ENCODE measurements around the gene PALD1. TPM values are rescaled to one million over a fixed set of nuclear protein-coding genes. Genes with fewer than 3 reads are reported as not detected.

The PALD1 gene
- polyA plus RNA-seq, 3 donors: 2.3 to 4.7 (median 3.8) TPM

GRCh38 chr10:70455213-70455630, 23.3 kb upstream of the PALD1 start:
- WGBS, 3 donors: 69 to 80% (median 74%) methylated on average over 6 of the region's 6 CpGs
- no peak overlapping the region for H3K27ac ChIP-seq (ENCODE audit: low read depth, low read length)

DNA sequence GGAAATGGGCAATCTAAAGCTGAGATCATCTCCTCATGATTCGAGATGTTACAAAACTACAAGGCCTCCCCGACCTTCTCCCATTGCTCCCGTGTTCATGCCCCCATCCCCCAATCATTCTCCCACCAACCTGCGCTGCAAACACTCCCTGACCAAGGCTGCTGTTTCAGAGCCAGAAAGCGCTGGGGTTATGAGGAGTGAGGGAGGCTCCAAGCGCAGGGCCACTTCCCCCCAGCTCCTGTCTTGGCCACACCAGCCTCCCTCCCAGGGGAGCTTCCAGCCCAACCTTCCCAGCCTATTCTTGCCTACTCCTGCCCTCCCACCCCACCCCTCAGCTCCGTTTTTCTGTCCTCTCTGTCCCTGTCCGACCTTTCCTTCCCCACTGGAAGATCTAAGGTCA, 22.4 kb upstream of the PALD1 start:
- no peak overlapping the region for H3K27ac ChIP-seq (ENCODE audit: low read depth, low read length)
- 61 to 70% (median 66%) methylated on average over 8 of the region's 8 CpGs for WGBS, 3 donors

DNA sequence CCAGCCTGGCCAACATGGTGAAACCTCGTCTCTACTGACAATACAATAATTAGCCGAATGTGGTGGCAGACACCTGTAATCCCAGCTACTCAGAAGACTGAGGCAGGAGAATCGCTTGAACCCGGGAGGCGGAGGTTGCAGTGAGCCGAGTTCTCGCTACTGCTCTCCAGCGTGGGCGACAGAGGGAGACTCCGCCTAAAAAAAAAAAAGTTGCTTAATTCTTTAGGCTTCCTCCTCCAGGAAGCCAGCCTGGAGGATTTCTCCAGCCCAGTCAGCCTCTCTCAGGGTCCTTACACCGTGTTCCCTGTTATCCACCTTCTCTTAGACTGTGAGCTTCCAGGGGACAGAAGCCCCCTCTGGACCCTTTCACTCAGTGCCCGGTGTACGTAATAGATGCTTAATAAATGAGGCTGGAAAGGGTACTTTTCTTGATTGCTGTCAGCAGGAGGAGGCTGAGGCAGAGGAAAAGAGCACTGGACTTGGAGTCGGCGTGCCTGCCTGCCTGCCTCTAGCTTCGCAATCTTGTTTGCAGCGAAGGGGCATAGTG, 20.7 kb upstream of the PALD1 start:
- H3K27ac ChIP-seq (ENCODE audit: low read depth, low read length): no peak overlapping the region
- WGBS, 3 donors: 48 to 57% (median 48%) methylated on average over 17 of the region's 17 CpGs

DNA sequence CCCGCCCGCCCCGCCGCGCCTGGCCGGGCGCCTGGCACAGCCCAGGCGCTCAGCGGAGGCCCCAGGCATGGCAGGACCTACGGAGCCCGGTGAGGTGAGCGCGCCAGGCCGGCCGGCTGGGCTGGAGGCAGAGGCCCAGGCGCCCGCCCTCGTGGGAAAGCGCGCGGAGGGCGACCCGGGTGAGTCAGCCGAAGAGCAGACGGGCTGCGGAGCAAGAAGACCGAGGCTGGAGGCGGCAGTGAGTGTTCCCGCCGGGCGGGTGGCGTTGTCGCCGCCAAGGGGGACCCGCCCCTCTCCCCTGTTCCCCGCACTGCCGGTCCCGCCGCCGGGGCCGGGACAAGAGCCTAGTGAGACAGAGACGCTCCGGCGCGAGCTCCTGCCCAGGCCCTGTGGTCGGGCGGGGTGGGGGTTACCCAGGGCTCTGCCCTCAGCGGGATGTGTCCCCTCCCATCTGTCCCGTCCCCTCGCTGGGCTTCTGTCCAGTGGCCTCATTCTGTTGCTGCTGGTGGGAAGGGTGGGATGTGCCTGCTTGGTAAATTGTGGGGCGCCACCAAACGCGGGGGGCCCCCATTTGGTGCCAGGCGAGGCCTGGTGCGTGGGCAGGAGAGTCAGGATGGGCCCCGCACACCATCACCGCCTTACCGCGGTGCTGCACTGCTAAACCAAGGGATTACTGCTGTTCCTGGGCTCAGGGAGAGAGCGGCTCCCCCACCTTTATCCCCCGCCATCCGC, 20.1 kb upstream of the PALD1 start:
- WGBS, 3 donors: 8 to 10% (median 9%) methylated on average over 33 to 62 of the region's 62 CpGs
- no peak overlapping the region for H3K27ac ChIP-seq (ENCODE audit: low read depth, low read length)

DNA sequence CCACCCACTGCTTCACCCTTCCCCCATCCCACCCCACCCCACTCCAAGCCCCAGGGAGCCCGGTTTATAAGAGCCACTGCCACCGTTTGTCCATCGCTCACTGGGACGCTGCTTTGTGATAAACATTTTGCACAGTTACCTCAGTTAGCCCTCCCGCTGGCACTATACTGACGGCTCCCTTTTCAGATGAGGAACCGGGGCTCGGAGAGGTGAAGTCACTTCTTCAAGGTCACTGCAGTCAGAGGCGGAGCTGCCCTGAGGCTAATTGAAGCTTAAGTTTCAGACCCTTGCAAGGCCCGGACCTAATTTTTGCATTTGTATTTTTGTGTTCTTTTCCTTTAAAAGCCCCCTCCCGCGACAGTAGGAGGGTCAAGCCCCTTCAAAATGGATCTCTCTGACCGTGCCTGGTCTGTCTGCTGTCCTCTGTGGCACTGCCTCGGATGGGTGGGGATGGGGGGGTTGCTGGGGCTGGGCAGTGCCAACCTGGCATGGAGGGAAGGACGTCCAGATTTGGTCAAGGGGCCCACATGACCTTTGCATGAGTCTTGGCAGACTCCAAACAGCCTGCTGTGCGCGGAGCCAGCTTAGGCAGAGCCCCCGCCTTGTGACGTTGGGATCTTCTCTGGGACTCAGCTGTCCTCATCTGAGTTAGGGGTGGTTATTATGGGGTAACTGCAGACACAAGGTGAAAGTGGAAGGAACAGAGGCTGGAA, 19.4 kb upstream of the PALD1 start:
- 38 to 44% (median 43%) methylated on average over 19 of the region's 19 CpGs for WGBS, 3 donors
- H3K27ac ChIP-seq (ENCODE audit: low read depth, low read length): no peak overlapping the region

- 79 to 82% (median 79%) methylated on average over 29 of the region's 29 CpGs for WGBS, 3 donors
- H3K27ac ChIP-seq (ENCODE audit: low read depth, low read length): no peak overlapping the region
Observed at GRCh38 chr10:70459774-70460490, 18.6 kb upstream of the PALD1 start.

DNA sequence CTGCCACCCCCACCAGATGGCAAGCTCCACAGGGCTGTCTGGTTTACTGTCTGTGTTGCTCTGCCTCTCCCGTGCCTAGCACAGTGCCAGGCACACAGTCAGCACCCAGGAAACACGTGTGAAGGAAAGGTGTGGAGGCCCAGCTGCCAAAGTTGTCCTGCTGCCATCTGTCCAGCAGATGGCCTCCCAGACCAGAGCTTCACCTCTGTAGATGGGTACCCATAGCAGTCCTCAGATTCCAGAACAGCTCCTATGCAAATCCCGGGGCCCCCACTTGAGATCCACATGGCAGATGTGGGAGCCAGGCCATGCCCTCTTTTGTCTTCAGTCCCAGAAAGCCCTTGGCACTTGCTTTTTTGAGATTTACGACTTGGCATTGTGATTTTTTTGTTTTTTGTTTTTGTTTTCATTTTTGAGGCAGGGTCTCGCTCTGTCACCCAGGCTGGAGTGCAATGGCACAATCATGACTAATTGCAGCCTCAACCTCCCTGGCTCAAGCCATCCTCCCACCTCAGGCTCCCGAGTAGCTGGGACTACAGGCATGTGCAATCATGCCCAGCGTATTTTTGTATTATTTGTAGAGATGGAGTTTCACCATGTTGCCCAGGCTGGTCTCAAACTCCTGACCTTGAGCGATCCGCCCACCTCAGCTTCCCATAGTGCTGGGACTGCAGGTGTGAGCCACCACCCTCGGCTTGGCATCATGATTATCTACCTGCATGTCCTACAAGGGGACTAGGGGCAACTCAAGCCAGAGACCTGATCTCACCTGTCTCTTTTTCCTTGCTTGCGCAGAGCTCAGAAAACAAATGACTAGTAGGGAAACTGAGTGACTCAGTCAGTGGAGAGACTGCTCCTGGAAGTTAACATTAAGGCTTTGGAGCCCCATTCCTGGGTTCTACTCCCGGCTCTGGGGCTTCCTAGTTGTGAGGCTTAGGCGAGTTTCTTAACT, 16.9 kb upstream of the PALD1 start:
- no peak overlapping the region for H3K27ac ChIP-seq (ENCODE audit: low read depth, low read length)
- WGBS, 3 donors: 40 to 56% (median 56%) methylated on average over 13 of the region's 13 CpGs

GRCh38 chr10:70462349-70462984, 16.1 kb upstream of the PALD1 start:
- WGBS, 3 donors: 14 to 27% (median 18%) methylated on average over 4 of the region's 4 CpGs
- H3K27ac ChIP-seq (ENCODE audit: low read depth, low read length): no peak overlapping the region

- 87 to 98% (median 95%) methylated on average over 4 of the region's 4 CpGs for WGBS, 3 donors
- no peak overlapping the region for H3K27ac ChIP-seq (ENCODE audit: low read depth, low read length)
Observed at GRCh38 chr10:70465278-70465677, 13.3 kb upstream of the PALD1 start.

GRCh38 chr10:70465832-70466231, 12.7 kb upstream of the PALD1 start:
- WGBS, 3 donors: 85 to 94% (median 91%) methylated on average over 2 of the region's 2 CpGs
- H3K27ac ChIP-seq (ENCODE audit: low read depth, low read length): no peak overlapping the region

DNA sequence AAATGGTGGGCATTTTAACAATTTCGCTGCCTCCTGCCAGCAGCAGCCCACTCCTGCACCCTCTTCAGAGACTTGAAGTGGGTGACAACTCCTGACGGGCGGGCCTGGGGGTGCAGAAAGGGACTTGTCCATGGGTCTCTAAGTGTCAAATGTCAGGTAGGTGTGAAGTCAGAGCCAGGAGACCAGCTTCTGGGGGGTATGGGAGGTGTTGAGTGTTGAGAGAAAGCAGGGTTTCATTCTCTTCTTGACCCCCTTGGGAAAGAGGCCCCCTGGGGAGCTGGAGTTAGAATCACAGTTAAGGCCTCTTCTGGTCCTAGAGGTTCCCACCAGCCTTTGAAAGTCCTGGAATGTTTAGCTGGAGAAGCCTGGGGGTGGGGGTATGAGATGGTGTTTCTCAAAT, 11.6 kb upstream of the PALD1 start:
- H3K27ac ChIP-seq (ENCODE audit: low read depth, low read length): no peak overlapping the region
- 86 to 94% (median 92%) methylated on average over 3 of the region's 3 CpGs for WGBS, 3 donors

- 74 to 83% (median 82%) methylated on average over 8 of the region's 8 CpGs for WGBS, 3 donors
Observed at GRCh38 chr10:70472799-70473454, 5.6 kb upstream of the PALD1 start.

DNA sequence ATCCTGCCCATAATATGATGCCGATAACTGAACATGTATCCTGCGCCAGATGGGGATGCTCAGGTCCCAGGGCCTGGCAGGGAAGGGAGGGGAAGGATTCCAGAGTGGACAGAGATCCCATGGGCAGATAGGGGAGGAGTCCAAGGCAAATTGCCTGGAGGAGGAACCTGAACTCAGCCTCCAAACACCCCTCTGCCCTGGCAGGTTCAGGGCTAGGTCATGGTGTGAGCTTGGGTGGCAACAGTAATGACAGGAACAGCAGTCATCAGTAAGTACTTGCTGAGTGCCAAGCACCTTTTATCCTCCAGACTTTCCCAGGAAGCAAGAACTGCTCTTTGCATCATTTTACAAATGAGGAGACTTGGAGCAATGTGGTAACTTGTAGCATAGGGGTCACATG, 3.8 kb upstream of the PALD1 start:
- H3K27ac ChIP-seq (ENCODE audit: low read depth, low read length): no peak overlapping the region
- 90 to 93% (median 92%) methylated on average over 2 of the region's 2 CpGs for WGBS, 3 donors

More at GRCh38 chr10:70472799-70473454, 5.6 kb upstream of the PALD1 start:
- no peak overlapping the region for H3K27ac ChIP-seq (ENCODE audit: low read depth, low read length)

DNA sequence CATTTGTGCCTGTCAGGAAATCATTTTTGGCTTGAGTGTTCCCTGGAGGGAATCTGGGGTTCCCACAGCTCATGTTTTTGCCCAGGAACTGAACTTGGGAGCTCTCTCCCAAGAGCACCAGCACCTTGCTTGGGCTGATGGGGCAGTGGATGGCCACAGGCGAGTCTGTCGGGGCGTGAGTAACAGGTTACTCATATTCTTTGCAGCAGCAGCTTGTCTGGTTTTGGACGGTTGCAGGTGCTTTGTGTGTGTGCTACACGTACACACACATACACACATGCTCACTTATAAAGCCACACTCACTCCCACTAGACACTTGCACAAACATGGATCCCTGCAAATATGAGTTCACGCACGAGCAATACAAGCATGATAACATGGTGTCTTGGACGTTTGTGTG, 2.9 kb upstream of the PALD1 start:
- H3K27ac ChIP-seq (ENCODE audit: low read depth, low read length): no peak overlapping the region
- 80 to 90% (median 87%) methylated on average over 8 of the region's 8 CpGs for WGBS, 3 donors

GRCh38 chr10:70476249-70477035, 2.1 kb upstream of the PALD1 start:
- WGBS, 3 donors: 69 to 70% (median 70%) methylated on average over 7 of the region's 7 CpGs

DNA sequence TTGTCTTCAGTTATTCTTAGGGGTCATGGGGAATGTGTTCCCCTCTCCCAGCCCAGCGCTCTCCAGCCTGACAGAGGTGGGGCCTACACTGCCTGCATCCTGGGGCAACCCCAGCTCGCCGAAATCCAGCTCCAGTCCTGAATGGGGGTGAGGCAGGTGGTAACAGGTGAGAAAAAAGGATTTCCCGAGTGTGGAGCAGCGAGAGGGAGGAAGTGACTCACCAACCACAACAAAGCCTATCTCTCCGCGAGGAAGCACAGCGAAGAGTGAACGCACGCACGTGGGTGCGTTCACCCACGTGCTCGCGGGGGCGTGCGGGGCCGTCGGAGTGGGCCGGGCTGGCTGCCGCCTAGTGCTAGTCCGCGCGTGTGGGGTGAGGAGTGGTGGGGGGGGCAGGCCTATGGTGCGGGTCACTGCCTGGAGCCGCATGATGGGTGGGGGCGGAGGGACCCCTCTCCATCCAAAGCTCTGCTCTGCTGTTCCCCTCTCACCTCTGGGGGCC, 855 bp upstream of the PALD1 start:
- H3K27ac ChIP-seq (ENCODE audit: low read depth, low read length): no peak overlapping the region
- 7 to 20% (median 11%) methylated on average over 22 to 27 of the region's 27 CpGs for WGBS, 3 donors

More at GRCh38 chr10:70476249-70477035, 2.1 kb upstream of the PALD1 start:
- H3K27ac ChIP-seq (ENCODE audit: low read depth, low read length): no peak overlapping the region
